HL-60 (cell line): ENCODE measurements around the gene SFMBT2.

Experiments
- DNase-seq, 2 experiments: peaks; one replicate each; pipeline ENCODE4 v3.0.0-alpha.2; 2010 to 2020; ENCODE audit warnings: low read depth in 1 of 2, low spot score in 1 of 2
- H3K27ac ChIP-seq: fragments of 250-450 bp; sonication (Bioruptor Pico); replicated peaks from 2 replicates; pipeline ENCODE4 v1.5.1; 2020; ENCODE audit warnings: mild to moderate bottlenecking, moderate library complexity
- H3K27me3 ChIP-seq: fragments of 250-450 bp; sonication (Bioruptor Pico); 2 replicates; pipeline ENCODE4 v1.5.1; 2021; ENCODE audit warnings: mild to moderate bottlenecking, moderate library complexity; ENCODE audit not compliant: insufficient read depth, poor library complexity, severe bottlenecking
- H3K4me3 ChIP-seq: replicated peaks from 2 replicates; pipeline ENCODE4 v1.5.1; 2011; ENCODE audit warnings: mild to moderate bottlenecking, control low read depth, low read length; ENCODE audit not compliant: insufficient read depth
- GABPA ChIP-seq: IDR thresholded peaks from 2 replicates; pipeline ENCODE4 v1.6.1; 2012; ENCODE audit warnings: low read depth
- POLR2AphosphoS5 ChIP-seq: IDR thresholded peaks from 2 replicates; pipeline ENCODE4 v1.6.1; 2012; ENCODE audit warnings: low read depth
- REST ChIP-seq: IDR thresholded peaks from 2 replicates; pipeline ENCODE4 v1.6.1; 2012; ENCODE audit warnings: low read depth; ENCODE audit not compliant: insufficient replicate concordance
- SPI1 ChIP-seq: IDR thresholded peaks from 2 replicates; pipeline ENCODE4 v1.6.1; 2012; ENCODE audit warnings: low read depth, mild to moderate bottlenecking, borderline replicate concordance
- TF ChIP-seq, protein P1 (sequence below): IDR thresholded peaks from one replicate; pipeline ENCODE4 v1.5.1; 2011; ENCODE audit warnings: low read length, control low read depth, inconsistent platforms; ENCODE audit not compliant: insufficient read depth

The SFMBT2 gene

DNA sequence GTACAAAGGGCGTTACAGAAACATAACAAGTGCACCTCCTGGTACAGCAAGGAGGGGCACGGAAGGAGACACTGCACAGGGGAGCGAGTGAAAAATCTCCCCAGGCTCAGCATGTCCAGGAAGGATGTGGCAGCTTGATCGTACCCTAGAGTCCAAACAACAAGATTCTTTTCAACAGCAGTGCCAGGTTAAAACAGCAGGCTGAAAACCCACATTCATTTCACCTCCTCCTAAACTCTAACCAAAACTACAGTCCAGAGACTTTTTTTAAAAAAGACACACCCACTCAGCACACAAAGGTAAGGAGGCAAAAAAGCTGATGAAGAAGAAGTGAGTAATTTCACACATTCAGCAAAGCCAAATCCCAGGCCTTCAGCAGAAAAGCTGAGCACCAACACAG lies 138.8 kb downstream of the SFMBT2 start:
- DNase-seq = no peak
- H3K27me3 ChIP-seq = no peaks in the 10 kb centered on the region
- TF ChIP-seq REST (no peak), GABPA (no peak), SPI1 (no peak), POLR2AphosphoS5 (no peak)
- TF ChIP-seq, protein P1, sequence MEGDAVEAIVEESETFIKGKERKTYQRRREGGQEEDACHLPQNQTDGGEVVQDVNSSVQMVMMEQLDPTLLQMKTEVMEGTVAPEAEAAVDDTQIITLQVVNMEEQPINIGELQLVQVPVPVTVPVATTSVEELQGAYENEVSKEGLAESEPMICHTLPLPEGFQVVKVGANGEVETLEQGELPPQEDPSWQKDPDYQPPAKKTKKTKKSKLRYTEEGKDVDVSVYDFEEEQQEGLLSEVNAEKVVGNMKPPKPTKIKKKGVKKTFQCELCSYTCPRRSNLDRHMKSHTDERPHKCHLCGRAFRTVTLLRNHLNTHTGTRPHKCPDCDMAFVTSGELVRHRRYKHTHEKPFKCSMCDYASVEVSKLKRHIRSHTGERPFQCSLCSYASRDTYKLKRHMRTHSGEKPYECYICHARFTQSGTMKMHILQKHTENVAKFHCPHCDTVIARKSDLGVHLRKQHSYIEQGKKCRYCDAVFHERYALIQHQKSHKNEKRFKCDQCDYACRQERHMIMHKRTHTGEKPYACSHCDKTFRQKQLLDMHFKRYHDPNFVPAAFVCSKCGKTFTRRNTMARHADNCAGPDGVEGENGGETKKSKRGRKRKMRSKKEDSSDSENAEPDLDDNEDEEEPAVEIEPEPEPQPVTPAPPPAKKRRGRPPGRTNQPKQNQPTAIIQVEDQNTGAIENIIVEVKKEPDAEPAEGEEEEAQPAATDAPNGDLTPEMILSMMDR = no peak
- no peak overlapping the region for H3K27ac ChIP-seq
- no peak overlapping the region for H3K4me3 ChIP-seq

GRCh38 chr10:7269988-7270387 lies 140.8 kb downstream of the SFMBT2 start:
- Histone ChIP-seq H3K27me3 (no peaks in the 10 kb centered on the region), H3K27ac (no peak overlapping the region), H3K4me3 (no peak overlapping the region)
- no peak for DNase-seq
- TF ChIP-seq POLR2AphosphoS5 (no peak), SPI1 (no peak), GABPA (no peak), REST (no peak)

DNA sequence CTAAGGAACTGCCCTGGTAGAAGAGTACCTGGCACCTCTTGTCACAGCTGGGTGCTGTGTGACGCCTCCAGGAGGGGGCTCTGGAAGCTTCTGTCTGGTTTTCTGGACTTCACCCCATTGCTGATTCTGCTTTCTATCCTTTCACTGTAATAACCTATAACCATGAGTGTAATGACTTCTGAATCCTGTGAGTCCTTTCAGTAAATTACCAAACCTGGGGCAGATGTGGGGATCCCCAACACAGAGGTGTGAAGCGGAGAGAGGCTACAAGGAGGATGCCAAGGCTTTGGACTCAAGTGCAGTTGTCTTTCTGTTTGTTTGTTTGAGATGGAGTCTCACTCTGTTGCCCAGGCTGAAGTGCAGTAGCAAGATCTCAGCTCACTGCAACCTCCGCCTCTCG lies 143.7 kb downstream of the SFMBT2 start:
- TF ChIP-seq REST = no peak
- TF ChIP-seq GABPA = no peak
- no peak for TF ChIP-seq SPI1

DNA sequence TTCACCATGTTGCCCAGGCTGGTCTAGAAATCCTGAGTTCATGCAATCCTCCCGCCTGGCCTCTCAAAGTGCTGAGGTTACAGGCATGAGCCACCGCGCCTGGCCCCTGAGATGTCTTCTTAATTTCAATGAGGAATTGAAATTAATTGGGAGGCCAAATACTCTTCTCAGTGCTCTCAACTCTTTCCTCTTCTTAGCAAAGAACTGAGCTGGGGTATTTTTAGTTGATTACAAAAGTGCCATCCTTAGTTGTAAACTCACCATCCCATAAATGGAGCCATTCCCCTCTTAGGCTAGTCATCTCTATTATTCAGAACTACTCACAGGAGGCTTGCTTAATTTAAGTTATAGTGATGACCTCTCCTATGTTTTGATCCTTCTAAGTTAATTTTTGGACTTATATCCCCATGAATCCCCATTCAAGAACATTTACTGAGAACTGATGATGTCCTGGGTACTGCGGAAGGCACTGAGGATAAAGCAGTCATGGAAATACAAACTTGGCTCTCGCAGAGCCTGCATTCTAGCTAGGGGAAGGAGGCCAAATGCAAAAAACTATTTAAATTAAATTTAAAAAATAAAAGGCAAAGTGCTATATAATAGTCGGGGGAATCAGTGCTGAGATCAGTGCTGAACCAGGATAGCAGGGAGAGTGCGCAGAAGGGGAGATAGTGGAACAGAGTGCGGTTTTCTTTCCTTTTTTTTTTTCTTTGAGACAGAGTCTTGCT lies 145.3 kb downstream of the SFMBT2 start:
- H3K4me3 ChIP-seq = no peak overlapping the region
- H3K27me3 ChIP-seq = no peaks in the 10 kb centered on the region
- no peak for DNase-seq
- no peak overlapping the region for H3K27ac ChIP-seq
- TF ChIP-seq REST (no peak), SPI1 (no peak), GABPA (no peak), POLR2AphosphoS5 (no peak)
- TF ChIP-seq, protein P1 = no peak

More for the DNA sequence above, 143.7 kb downstream of the SFMBT2 start:
- Histone ChIP-seq H3K4me3 (no peak overlapping the region), H3K27ac (no peak overlapping the region), H3K27me3 (no peaks in the 10 kb centered on the region)
- DNase-seq = no peak
